ENCODE data around the gene APOC4.
"Not testable (repeated sequence)": the region's sequence is repeated elsewhere in the genome, so short reads cannot be mapped to it uniquely, and the experiment has no call there.

Gene APOC4

GRCh38 chr19:44924243-44924725 is 17.8 kb upstream of the APOC4 start:
- DNase-seq = no peak

- DNase-seq = peak; percentile 62 to 68
These were observed 16.7 kb upstream of the APOC4 start for GRCh38 chr19:44925114-44925891.

GRCh38 chr19:44926245-44927077 is 15.6 kb upstream of the APOC4 start:
- DNase-seq = not testable (repeated sequence)

- no peak for DNase-seq
These were observed 14.3 kb upstream of the APOC4 start for GRCh38 chr19:44927746-44928145.

GRCh38 chr19:44930088-44930487 is 11.9 kb upstream of the APOC4 start:
- DNase-seq = no peak

GRCh38 chr19:44931541-44931940 is 10.5 kb upstream of the APOC4 start:
- DNase-seq = no peak

GRCh38 chr19:44939668-44940067 is 2.4 kb upstream of the APOC4 start:
- DNase-seq = peak in 1 of 2 experiments; percentile 4

- peak; percentile 81 to 85 for DNase-seq
These were observed 1.8 kb downstream of the APOC4 start for GRCh38 chr19:44943801-44944249.

- no peak for DNase-seq
These were observed 5.1 kb downstream of the APOC4 start for GRCh38 chr19:44947041-44947581.

GRCh38 chr19:44948237-44948636 is 6.2 kb downstream of the APOC4 start:
- no peak for DNase-seq

GRCh38 chr19:44948763-44949374 is 6.8 kb downstream of the APOC4 start:
- no peak for DNase-seq

GRCh38 chr19:44949550-44949949 is 7.5 kb downstream of the APOC4 start:
- no peak for DNase-seq

- DNase-seq = peak; percentile 58 to 70
These were observed 9.4 kb downstream of the APOC4 start for GRCh38 chr19:44951179-44952159.

- DNase-seq = peak in 1 of 2 experiments; percentile 40
These were observed 12.2 kb downstream of the APOC4 start for GRCh38 chr19:44954278-44954648.

- peak; percentile 91 to 92 for DNase-seq
These were observed 12.8 kb downstream of the APOC4 start, which contains the start of gene CLPTM1 for GRCh38 chr19:44954649-44955504. Gene CLPTM1 (plus strand): TSS chr19:44955380. CDS start chr19:44955396, 16 bp downstream.

- no peak for DNase-seq
These were observed 13.7 kb downstream of the APOC4 start for GRCh38 chr19:44955505-44956439.

- no peak for DNase-seq
These were observed 15.5 kb downstream of the APOC4 start for GRCh38 chr19:44957526-44957925.

- DNase-seq = no peak
These were observed 16.1 kb downstream of the APOC4 start for GRCh38 chr19:44958090-44958489.

GRCh38 chr19:44959691-44960090 is 17.7 kb downstream of the APOC4 start:
- no peak for DNase-seq
